ENCODE measurements around the gene EVI2B.

DNA sequence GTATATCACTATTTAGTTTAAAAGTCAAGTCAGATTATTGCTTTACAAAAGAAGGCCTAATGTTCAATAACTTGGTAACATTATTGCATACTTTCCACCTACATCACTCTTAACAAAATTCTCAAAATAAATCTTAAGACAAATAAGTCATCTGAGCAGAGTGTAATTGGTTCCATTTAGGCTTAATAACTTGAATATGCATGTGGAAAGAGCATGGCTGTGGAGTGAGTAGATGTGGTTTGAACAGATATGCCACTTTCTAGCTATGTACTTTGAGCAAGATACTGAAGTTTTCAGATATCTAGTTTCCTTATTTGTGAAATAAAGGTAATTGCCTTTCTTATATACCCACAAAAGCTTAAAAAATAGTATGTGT, 14.3 kb upstream of the EVI2B start:
- TF ChIP-seq, protein P1, sequence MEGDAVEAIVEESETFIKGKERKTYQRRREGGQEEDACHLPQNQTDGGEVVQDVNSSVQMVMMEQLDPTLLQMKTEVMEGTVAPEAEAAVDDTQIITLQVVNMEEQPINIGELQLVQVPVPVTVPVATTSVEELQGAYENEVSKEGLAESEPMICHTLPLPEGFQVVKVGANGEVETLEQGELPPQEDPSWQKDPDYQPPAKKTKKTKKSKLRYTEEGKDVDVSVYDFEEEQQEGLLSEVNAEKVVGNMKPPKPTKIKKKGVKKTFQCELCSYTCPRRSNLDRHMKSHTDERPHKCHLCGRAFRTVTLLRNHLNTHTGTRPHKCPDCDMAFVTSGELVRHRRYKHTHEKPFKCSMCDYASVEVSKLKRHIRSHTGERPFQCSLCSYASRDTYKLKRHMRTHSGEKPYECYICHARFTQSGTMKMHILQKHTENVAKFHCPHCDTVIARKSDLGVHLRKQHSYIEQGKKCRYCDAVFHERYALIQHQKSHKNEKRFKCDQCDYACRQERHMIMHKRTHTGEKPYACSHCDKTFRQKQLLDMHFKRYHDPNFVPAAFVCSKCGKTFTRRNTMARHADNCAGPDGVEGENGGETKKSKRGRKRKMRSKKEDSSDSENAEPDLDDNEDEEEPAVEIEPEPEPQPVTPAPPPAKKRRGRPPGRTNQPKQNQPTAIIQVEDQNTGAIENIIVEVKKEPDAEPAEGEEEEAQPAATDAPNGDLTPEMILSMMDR (IDR thresholded peaks at IDR 0.05) = no peak
- TF ChIP-seq POLR2A (IDR thresholded peaks at IDR 0.05) = no peak

Measured in body of pancreas (tissue), 4 donors.